Tibial nerve (tissue), 4 donors: Measurements from ENCODE around the gene SMIM35.

Experiments
- CTCF ChIP-seq, 5 experiments: fragments of 200-600 bp in 3 of 5; fragments of 450-650 bp in 2 of 5; sonication (generic) in 3 of 5; IDR thresholded peaks; one replicate each; pipeline ENCODE4 v1.5.1; 2016 to 2019; ENCODE audit warnings: antibody characterized with exemption in 5 of 5, mild to moderate bottlenecking in 3 of 5, moderate library complexity in 2 of 5
- EP300 ChIP-seq, 2 donors: sonication (generic); formaldehyde crosslinking; IDR thresholded peaks; one replicate each; pipeline ENCODE4 v1.6.1; 2017; ENCODE audit warnings: antibody characterized with exemption in 2 of 2, mild to moderate bottlenecking in 1 of 2
- POLR2A ChIP-seq, 2 donors: fragments of 450-650 bp; IDR thresholded peaks; one replicate each; pipeline ENCODE4 v1.6.1; 2017; ENCODE audit warnings: antibody characterized with exemption in 2 of 2, mild to moderate bottlenecking in 2 of 2, moderate library complexity in 2 of 2

GRCh38 chr11:118000067-118000849, 86.5 kb downstream of the SMIM35 start:
- TF ChIP-seq CTCF (IDR thresholded peaks at IDR 0.05) (no peak), POLR2A (IDR thresholded peaks at IDR 0.05) (no peak), EP300 (IDR thresholded peaks at IDR 0.05) (no peak)
